ENCODE results near the gene APBA1.

GRCh38 chr9:69385581-69386033 is 286.6 kb downstream of the APBA1 start:
- TF ChIP-seq CTCF (IDR thresholded peaks at IDR 0.05; ENCODE audit: borderline replicate concordance, extremely low read depth, low read length, poor library complexity, severe bottlenecking) (no peak), EZH2 (IDR thresholded peaks at IDR 0.05; ENCODE audit: borderline replicate concordance, low read depth, low read length, severe bottlenecking) (no peak)
